Spleen (tissue), 7 donors: ENCODE data around the gene ARL8B.

Experiments used
- POLR2AphosphoS5 ChIP-seq, 3 donors: sonication (generic); formaldehyde crosslinking; IDR thresholded peaks; one replicate each; pipeline ENCODE4 v1.5.1; 2017; ENCODE audit warnings: antibody characterized with exemption in 3 of 3
- TF ChIP-seq, protein P1 (sequence below), 11 experiments: fragments of 200-600 bp in 7 of 11; fragments of 450-650 bp in 4 of 11; sonication (generic) in 4 of 11; IDR thresholded peaks in 8 of 11; conservative IDR thresholded peaks in 3 of 11; 1 replicate in 7 of 11; 2 replicates in 4 of 11; pipeline versions ENCODE4 v1.4.0 to v1.8.0; 2016 to 2021; ENCODE audit warnings: antibody characterized with exemption in 11 of 11, inconsistent platforms in 4 of 11, mild to moderate bottlenecking in 1 of 11
- donor health status: DM: no; HTN: no; CAD: no; lungs with moderate emphysema.
- donor health status: DM: no; HTN: no; CAD: no.
- donor health status: DM: no; HTN: no; CAD: no.

DNA sequence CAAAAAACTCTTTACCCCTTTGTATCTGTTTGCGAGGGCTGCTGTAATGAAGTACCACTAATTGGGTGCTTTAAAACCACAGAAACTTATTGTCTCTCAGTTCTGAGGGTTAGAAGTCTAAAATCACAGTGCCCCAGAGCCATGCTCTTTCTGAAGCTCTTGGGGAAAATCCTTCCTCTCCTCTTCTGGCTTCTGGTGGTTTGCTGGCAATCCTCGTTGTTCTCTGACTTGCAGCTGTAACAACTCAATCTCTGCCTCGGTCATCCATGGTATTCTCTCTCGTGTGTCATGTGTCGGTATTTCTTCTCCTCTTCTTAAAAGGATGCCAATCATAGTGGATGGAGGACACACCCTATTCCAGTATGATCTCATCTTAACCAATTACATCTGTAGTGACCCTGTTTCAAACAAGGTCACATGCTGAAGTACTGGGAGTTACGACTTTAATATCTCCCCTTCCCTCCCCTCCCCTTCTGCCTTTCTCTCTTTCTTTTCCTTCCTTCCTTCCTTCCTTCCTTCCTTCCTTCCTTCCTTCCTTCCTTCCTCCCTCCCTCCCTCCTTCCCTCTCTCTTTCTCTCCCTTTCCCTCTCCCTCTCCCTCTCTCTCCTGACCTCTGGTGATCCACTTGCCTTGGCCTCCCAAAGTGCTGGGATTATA lies 6.5 kb upstream of the ARL8B start:
- TF ChIP-seq, protein P1, sequence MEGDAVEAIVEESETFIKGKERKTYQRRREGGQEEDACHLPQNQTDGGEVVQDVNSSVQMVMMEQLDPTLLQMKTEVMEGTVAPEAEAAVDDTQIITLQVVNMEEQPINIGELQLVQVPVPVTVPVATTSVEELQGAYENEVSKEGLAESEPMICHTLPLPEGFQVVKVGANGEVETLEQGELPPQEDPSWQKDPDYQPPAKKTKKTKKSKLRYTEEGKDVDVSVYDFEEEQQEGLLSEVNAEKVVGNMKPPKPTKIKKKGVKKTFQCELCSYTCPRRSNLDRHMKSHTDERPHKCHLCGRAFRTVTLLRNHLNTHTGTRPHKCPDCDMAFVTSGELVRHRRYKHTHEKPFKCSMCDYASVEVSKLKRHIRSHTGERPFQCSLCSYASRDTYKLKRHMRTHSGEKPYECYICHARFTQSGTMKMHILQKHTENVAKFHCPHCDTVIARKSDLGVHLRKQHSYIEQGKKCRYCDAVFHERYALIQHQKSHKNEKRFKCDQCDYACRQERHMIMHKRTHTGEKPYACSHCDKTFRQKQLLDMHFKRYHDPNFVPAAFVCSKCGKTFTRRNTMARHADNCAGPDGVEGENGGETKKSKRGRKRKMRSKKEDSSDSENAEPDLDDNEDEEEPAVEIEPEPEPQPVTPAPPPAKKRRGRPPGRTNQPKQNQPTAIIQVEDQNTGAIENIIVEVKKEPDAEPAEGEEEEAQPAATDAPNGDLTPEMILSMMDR (IDR thresholded peaks at IDR 0.05 in 8 of 11, conservative IDR thresholded peaks at IDR 0.05 in 3 of 11) = no peak
- no peak for TF ChIP-seq POLR2AphosphoS5 (IDR thresholded peaks at IDR 0.05)
